C4-2B (cell line): Measurements from ENCODE around the gene SPIN2B.
"Not testable (repeated sequence)": the region's sequence is repeated elsewhere in the genome, so short reads cannot be mapped to it uniquely, and the experiment has no call there.

ENCODE experiments used
- H3K27ac ChIP-seq: fragments of 450-650 bp; 2 replicates; pipeline ENCODE4 v1.5.1; 2017
- CTCF ChIP-seq: fragments of 450-650 bp; conservative IDR thresholded peaks from 2 replicates; pipeline ENCODE4 v1.5.1; 2017; ENCODE audit warnings: mild to moderate bottlenecking
- ZFX ChIP-seq: fragments of 450-650 bp; IDR thresholded peaks from 2 replicates; pipeline ENCODE4 v1.6.1; 2017

SPIN2B gene

GRCh38 chrX:57134702-57135101 is 13.4 kb upstream of the SPIN2B start:
- no peak for TF ChIP-seq CTCF
- TF ChIP-seq ZFX: no peak

GRCh38 chrX:57133706-57134105 is 12.4 kb upstream of the SPIN2B start:
- H3K27ac ChIP-seq: no peak overlapping the region

More at GRCh38 chrX:57134702-57135101, 13.4 kb upstream of the SPIN2B start:
- no peak overlapping the region for H3K27ac ChIP-seq

GRCh38 chrX:57133284-57133683 is 11.9 kb upstream of the SPIN2B start:
- not testable (repeated sequence) for H3K27ac ChIP-seq

More at GRCh38 chrX:57133706-57134105, 12.4 kb upstream of the SPIN2B start:
- TF ChIP-seq ZFX (no peak), CTCF (no peak)

- TF ChIP-seq ZFX (no peak), CTCF (no peak)
- H3K27ac ChIP-seq: no peak overlapping the region
Measured at GRCh38 chrX:57132046-57132445, 10.7 kb upstream of the SPIN2B start.

- TF ChIP-seq CTCF (no peak), ZFX (no peak)
- peak overlapping the region; percentile 89 for H3K27ac ChIP-seq
Measured at GRCh38 chrX:57121816-57122215, 468 bp upstream of the SPIN2B start.

GRCh38 chrX:57120619-57121161 is 658 bp downstream of the SPIN2B start:
- peak overlapping the region; percentile 89 for H3K27ac ChIP-seq

GRCh38 chrX:57119416-57119815 is 1.9 kb downstream of the SPIN2B start:
- H3K27ac ChIP-seq: no peak overlapping the region

GRCh38 chrX:57117566-57117965 is 3.8 kb downstream of the SPIN2B start:
- H3K27ac ChIP-seq: not testable (repeated sequence)

More at GRCh38 chrX:57119416-57119815, 1.9 kb downstream of the SPIN2B start:
- TF ChIP-seq ZFX: no peak
- no peak for TF ChIP-seq CTCF

- no peak overlapping the region for H3K27ac ChIP-seq
- no peak for TF ChIP-seq ZFX
- TF ChIP-seq CTCF: no peak
Measured at GRCh38 chrX:57104921-57105398, 16.4 kb downstream of the SPIN2B start.
